GM21737 (cell line): ENCODE results near the gene GIT2.
"Not testable (repeated sequence)": the region's sequence is repeated elsewhere in the genome, so short reads cannot be mapped to it uniquely, and the experiment has no call there.

ENCODE experiments used
- ATAC-seq: cut with Tn5 transposase; IDR thresholded peaks from one replicate; pipeline ENCODE4 v1.9.1; 2021; ENCODE audit warnings: mild to moderate bottlenecking, moderate library complexity; ENCODE audit not compliant: unreplicated experiment

GIT2 gene

GRCh38 chr12:109949089-109949488 lies 47.1 kb downstream of the GIT2 start:
- no peak for ATAC-seq

DNA sequence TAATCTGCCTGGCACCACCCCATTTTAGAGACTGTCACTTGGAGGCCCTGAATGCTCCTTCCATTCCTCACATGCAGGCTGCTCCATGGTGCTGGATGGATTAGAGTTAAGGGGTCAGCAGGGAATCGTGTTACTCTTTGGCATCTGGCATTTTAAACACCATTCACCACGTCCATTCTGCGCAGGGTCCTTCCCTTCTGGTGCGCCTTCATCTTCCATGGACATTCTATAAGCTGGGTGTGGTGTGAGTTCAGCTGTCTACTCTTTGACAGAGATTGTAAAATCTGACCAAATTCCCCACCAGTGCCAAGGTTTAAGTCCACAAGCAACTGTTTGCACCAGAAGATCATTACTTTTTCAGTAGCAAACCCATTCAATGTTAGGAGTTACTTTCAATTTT lies 47.8 kb downstream of the GIT2 start:
- ATAC-seq: no peak

DNA sequence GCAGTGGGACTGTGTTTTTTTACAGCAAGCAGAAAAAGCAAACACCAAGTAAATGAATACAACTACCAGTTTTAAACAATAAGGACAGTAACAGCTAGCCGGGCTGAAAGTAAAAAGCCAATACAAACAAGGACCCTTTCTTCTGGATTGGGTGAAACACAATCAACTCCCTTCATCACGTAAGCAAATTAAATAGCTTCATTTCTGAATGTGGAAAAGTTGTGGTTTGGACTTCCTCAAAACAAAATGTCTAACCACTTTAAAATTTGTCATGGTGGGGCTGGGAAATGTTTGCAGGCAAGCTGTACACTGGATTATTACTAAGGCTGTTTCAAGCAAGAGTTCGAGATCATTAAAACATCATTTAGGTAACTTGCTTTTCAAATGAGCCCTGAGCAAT lies 48.6 kb downstream of the GIT2 start:
- ATAC-seq: no peak

DNA sequence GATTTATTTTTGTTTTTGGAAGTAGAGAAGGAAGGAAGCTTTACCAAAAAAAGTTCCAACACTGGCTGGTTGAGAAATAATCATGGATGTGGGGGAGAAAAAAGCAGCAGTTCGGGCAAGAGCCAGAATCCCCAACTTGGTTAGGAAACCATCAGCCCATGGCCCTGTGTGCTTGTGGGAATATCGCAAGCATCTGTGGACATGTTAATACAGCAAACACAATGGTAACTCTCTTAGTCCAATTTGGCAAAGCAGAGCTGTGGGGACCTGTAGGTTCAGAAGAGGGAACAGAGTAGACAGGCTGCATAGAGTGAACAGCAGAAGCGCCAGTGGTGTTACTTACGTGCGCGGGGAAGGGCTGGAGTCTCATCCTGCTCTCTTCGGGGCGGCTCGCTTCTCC lies 49.3 kb downstream of the GIT2 start:
- ATAC-seq: no peak

GRCh38 chr12:109946505-109946904 lies 49.7 kb downstream of the GIT2 start:
- ATAC-seq: no peak

- ATAC-seq: no peak
Measured at GRCh38 chr12:109944561-109945359, 51.4 kb downstream of the GIT2 start.

DNA sequence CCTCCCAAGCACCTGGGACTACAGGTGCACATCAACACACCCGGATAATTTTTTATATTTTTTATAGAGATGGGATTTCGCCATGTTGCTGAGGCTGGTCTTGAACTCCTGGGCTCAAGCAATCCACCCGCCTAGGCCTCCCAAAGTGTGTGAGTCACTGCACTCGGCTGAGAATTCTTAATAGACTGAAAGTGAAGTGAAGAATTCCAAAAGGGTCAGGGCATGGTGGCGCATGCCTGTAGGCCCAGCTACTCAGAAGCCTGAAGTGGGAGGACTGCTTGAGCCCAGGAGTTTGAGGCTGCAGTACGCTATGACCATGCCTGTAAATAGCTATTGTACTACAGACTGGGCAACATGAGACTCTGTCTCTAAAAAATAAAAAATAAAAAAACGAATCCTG lies 52.4 kb downstream of the GIT2 start:
- no peak for ATAC-seq

GRCh38 chr12:109940339-109940923 lies 55.7 kb downstream of the GIT2 start:
- ATAC-seq: no peak

- ATAC-seq: no peak
Measured at GRCh38 chr12:109939504-109939903, 56.7 kb downstream of the GIT2 start.

DNA sequence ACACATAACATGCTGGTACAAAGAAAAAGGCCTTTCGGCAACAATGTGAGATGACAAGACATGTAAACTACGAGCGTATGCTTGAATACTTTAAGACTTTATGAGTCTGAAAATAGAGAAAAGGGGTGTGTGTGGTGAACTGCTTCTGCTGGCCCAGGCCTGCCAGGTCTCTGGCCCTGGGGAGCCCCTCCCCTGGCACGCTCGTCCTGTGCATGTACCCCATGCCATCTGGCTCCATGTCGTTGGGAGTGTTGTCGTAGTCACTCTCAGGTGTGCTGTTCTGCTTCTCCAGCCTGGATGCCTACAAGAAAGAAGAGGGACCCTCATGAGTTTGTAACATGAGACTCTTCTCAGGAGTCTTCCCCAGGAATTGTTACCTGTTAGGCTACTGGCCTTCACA lies 57.2 kb downstream of the GIT2 start:
- no peak for ATAC-seq

DNA sequence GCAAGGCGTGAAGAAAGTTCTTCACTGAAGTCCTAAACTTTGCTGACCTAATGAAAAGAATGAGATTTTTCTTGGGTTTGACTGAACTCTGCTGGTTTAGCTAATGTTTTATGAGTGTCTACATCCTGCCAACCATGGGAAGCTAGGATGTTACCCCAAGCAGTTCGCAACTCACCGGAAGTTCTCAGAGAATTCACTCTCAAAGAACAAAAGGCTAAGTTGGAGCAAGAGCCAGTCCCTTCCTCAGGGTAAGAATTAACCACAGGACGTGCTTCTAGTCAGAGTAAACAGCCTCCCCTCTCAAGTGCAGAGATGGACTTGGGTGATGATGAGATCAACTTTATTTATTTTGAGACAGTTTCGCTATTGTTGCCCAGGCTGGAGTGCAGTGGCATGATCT lies 58.8 kb downstream of the GIT2 start:
- no peak for ATAC-seq

DNA sequence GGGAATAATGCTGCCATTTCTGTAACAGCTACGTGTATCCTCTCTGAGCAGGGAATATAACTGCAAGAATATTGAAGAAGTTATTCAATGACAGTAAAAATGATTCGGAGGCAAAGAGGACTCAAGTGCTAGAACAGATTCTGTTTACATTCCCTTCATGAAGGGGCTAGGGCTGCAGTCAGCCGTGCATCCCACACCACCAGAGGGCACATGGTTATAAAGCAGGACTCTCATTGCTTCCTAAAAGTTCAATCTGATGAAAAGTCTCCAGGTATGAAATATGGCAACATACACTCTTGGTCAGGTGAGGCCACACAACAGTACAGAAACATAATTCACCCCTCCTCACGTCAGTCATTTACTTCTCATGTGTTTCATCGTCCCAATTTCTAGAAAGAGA lies 62.1 kb downstream of the GIT2 start:
- ATAC-seq: no peak

- no peak for ATAC-seq
Measured at GRCh38 chr12:109932878-109933503, 63.2 kb downstream of the GIT2 start.

DNA sequence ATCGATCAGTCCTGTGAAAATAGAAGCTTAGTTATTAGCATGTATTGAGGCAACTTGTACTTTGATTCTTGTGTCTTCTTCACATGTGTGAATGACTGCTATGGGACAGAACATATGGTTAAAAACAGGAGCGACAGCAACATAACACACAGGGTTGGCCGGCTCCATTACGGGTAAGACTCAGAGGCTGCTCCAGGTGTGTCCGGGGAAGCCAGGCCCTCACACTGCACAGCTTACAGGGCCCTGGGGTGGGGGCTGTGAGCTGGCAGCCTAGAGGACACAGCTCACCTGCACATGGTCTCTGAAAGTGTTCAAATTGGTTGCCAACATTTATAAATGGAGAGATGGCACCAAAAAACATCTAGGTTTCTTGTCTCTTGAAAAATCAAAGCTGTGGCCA lies 65.0 kb downstream of the GIT2 start:
- no peak for ATAC-seq

- no peak for ATAC-seq
Measured at GRCh38 chr12:109930028-109930800, 66.0 kb downstream of the GIT2 start.

- ATAC-seq: not testable (repeated sequence)
Measured at GRCh38 chr12:109929326-109929725, 66.8 kb downstream of the GIT2 start.

- ATAC-seq: no peak
Measured at GRCh38 chr12:109928058-109928656, 68.0 kb downstream of the GIT2 start.

- ATAC-seq: no peak
Measured at GRCh38 chr12:109927622-109928021, 68.5 kb downstream of the GIT2 start.

- ATAC-seq: no peak
Measured at GRCh38 chr12:109926488-109927210, 69.5 kb downstream of the GIT2 start.

DNA sequence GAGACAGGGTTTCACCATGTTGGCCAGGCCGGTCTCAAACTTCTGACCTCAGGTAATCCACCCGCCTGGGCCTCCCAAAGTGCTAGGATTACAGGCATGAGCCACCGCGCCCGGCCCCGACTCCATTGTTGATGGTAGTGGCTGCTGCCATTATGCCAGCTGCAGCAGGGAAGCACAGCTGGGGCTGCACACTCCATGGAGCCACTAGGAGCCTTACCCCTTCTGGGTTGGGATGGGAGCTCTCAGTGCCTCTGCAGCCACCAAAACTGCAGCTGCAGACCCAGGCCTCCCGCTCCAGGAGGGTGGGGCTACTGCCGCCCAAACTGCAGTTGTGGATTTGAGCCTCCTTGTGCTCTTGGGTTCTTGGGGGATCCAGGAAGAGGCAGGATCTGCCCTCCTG lies 70.2 kb downstream of the GIT2 start:
- ATAC-seq: no peak
